Measurements from ENCODE around the gene NCOA7. TPM values are rescaled to one million over a fixed set of nuclear protein-coding genes. Genes with fewer than 3 reads are reported as not detected.

Gene NCOA7
- total and polyA plus RNA-seq, 2 of the 8 experiments (the other 6 are each of a cell fraction or from before 2014, with no cell fraction given), result 2.6 to 10.7 TPM

DNA sequence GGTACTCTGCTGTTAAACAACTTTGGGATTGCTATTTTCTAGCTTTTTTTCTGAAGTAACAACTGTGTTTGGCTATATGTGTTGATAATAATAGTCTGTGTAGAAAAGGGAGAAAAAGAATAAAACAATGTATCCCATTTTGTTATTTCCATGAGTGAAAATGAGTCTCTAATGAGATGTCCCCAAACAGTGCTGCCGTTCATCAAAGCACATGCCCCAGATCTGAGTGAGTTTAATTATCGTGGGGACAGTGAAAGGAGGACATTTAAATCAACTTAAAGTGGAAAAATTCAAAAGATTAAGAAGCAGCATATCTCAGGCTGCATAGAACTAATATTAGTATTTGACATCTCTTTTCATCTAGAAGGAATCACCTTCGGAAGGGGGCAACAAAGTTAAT, 59.6 kb downstream of the NCOA7 start:
- H2BK120ac ChIP-seq (replicated peaks; ENCODE audit: low read depth, low read length), result no peak overlapping the region
- no peaks in the 10 kb centered on the region for H3K79me1 ChIP-seq (ENCODE audit: low read depth, low read length)
- no peak overlapping the region for H3K23ac ChIP-seq (ENCODE audit: insufficient read length)
- CTCF ChIA-PET (ENCODE audit: partially characterized antibody), result interaction anchor here (0.6 to 1.3 kb wide), 4 partner anchors 13 to 105 kb away, joined by 3 to 5 read pairs (median 4); partner anchors contain the start of gene HINT3
- no peak overlapping the region for H2BK12ac ChIP-seq (ENCODE audit: low read depth, low read length)
- POLR2A ChIA-PET (ENCODE audit: partially characterized antibody), result no interaction called here
- no peak overlapping the region for H4K91ac ChIP-seq (replicated peaks; ENCODE audit: insufficient read length, low read length)
- H2BK20ac ChIP-seq (ENCODE audit: low read length), result no peak overlapping the region
- no peak overlapping the region for H4K8ac ChIP-seq (ENCODE audit: extremely low read depth, insufficient read depth, low read length)
- H2AK5ac ChIP-seq (ENCODE audit: low read depth, low read length), result no peak overlapping the region
- no peaks in the 10 kb centered on the region for H3K79me2 ChIP-seq (ENCODE audit: control insufficient read depth in 1 of 2, insufficient read depth in 2 of 2, low read length in 2 of 2)
- 92% methylated on average over 3 of the region's 3 CpGs; no CpG with 5 or more reads in 1 of the 2 experiments for WGBS, 2 experiments (ENCODE audit: extremely low coverage in 1 of 2, insufficient coverage in 1 of 2, insufficient read length in 1 of 2, insufficient replicate concordance in 2 of 2, low coverage in 1 of 2, low lambda C conversion rate in 2 of 2, missing lambda C conversion rate in 1 of 2)
- H3K56ac ChIP-seq (replicated peaks; ENCODE audit: insufficient read length, low read depth, low read length), result no peak overlapping the region
- H3K9ac ChIP-seq (replicated peaks in 1 of 4; ENCODE audit: extremely low read depth in 1 of 4, low read depth in 3 of 4, low read length in 3 of 4), result no peak overlapping the region
- H3K4me1 ChIP-seq (replicated peaks in 1 of 4; ENCODE audit: control insufficient read depth in 3 of 4, insufficient read depth in 4 of 4, low read length in 3 of 4), result no peaks in the 10 kb centered on the region
- no peak overlapping the region for H3K18ac ChIP-seq (ENCODE audit: extremely low read depth, low read length)
- no peak overlapping the region for H3K4me3 ChIP-seq (ENCODE audit: extremely low read depth in 1 of 4, insufficient read depth in 2 of 4, low read depth in 3 of 4, low read length in 4 of 4)
- H3K27ac ChIP-seq (ENCODE audit: low read depth, low read length), result no peak overlapping the region
- FAIRE-seq (no peak), DNase-seq (ENCODE audit: low read depth in 1 of 2, low spot score in 2 of 2) (no peak)
- no peak overlapping the region for H3K4ac ChIP-seq (replicated peaks; ENCODE audit: insufficient read length, low read depth, low read length)
- no peaks in the 10 kb centered on the region for H3K23me2 ChIP-seq (ENCODE audit: low read depth, low read length)
- H4K5ac ChIP-seq (ENCODE audit: insufficient read length, low read depth, low read length), result no peak overlapping the region
- H2BK5ac ChIP-seq (ENCODE audit: low read depth, low read length), result no peak overlapping the region
- H2BK15ac ChIP-seq (ENCODE audit: low read length), result no peak overlapping the region
- H3K27me3 ChIP-seq (replicated peaks in 1 of 4; ENCODE audit: control insufficient read depth in 3 of 4, extremely low read depth in 1 of 4, insufficient read depth in 3 of 4, low read length in 3 of 4), result no peaks in the 10 kb centered on the region
- H2AFZ ChIP-seq (ENCODE audit: low read length), result no peak overlapping the region
- no peak overlapping the region for H3K14ac ChIP-seq (ENCODE audit: insufficient read length)
- H3K4me2 ChIP-seq (ENCODE audit: insufficient read depth in 1 of 2, low read depth in 2 of 2, low read length in 2 of 2), result no peak overlapping the region
- H4K20me1 ChIP-seq (replicated peaks in 1 of 2; ENCODE audit: control insufficient read depth in 1 of 2, insufficient read depth in 2 of 2, low read length in 2 of 2), result no peaks in the 10 kb centered on the region
- no peaks in the 10 kb centered on the region for H3K9me3 ChIP-seq (ENCODE audit: insufficient read depth in 2 of 2, low read depth in 1 of 2, low read length in 1 of 2)
- H3K36me3 ChIP-seq (ENCODE audit: control insufficient read depth in 2 of 4, insufficient read depth in 4 of 4, low read length in 3 of 4), result no peaks in the 10 kb centered on the region
- no peak for TF ChIP-seq JUND (IDR thresholded peaks at IDR 0.05; ENCODE audit: low read length)
